ENCODE data around the gene PDZD2. TPM values are rescaled to one million over a fixed set of nuclear protein-coding genes. Genes with fewer than 3 reads are reported as not detected.

Gene PDZD2
- total RNA-seq, 4 donors from 2014 or later, result 10.2 to 15.0 (median 12.2) TPM

GRCh38 chr5:31755676-31756230, 116.8 kb downstream of the PDZD2 start:
- 91% methylated on average over 10 of the region's 10 CpGs for WGBS
- H3K9me3 ChIP-seq, result no peaks in the 10 kb centered on the region
- no peak overlapping the region for H3K4me3 ChIP-seq
- no peak for DNase-seq (ENCODE audit: extremely low spot score)
- no peaks in the 10 kb centered on the region for H3K36me3 ChIP-seq
- intact Hi-C loops (cut with DNase I), result no loop called here
- no peak overlapping the region for H3K27ac ChIP-seq (replicated peaks in 1 of 4)
- peaks cover 0 to 5% (median 0%) of the 10 kb centered on the region in 4 donors for H3K4me1 ChIP-seq
- H3K27me3 ChIP-seq, result no peaks in the 10 kb centered on the region
- no peak for TF ChIP-seq POLR2AphosphoS5 (IDR thresholded peaks at IDR 0.05)
- no peak for TF ChIP-seq CTCF (IDR thresholded peaks at IDR 0.05)
- no peak for TF ChIP-seq POLR2A (IDR thresholded peaks at IDR 0.05; ENCODE audit: low read depth)

- intact Hi-C loops (cut with DNase I), result no loop called here
- Histone ChIP-seq H3K27me3 (no peaks in the 10 kb centered on the region), H3K4me1 (peaks cover 0 to 5% (median 0%) of the 10 kb centered on the region in 4 donors), H3K36me3 (no peaks in the 10 kb centered on the region), H3K27ac (replicated peaks in 1 of 4) (no peak overlapping the region), H3K9me3 (no peaks in the 10 kb centered on the region), H3K4me3 (no peak overlapping the region)
- no peak for DNase-seq (ENCODE audit: extremely low spot score)
- TF ChIP-seq POLR2AphosphoS5 (IDR thresholded peaks at IDR 0.05) (no peak), CTCF (IDR thresholded peaks at IDR 0.05) (no peak), EP300 (IDR thresholded peaks at IDR 0.05) (no peak), POLR2A (IDR thresholded peaks at IDR 0.05; ENCODE audit: low read depth) (no peak)
- WGBS, result 87% methylated on average over 8 of the region's 8 CpGs
Observed at GRCh38 chr5:31757806-31758205, 118.9 kb downstream of the PDZD2 start.

GRCh38 chr5:31758803-31759425, 120.0 kb downstream of the PDZD2 start:
- no peak for DNase-seq (ENCODE audit: extremely low spot score)
- H3K4me3 ChIP-seq, result no peak overlapping the region
- peaks cover 0 to 5% (median 0%) of the 10 kb centered on the region in 4 donors for H3K4me1 ChIP-seq
- no peaks in the 10 kb centered on the region for H3K27me3 ChIP-seq
- H3K9me3 ChIP-seq, result no peaks in the 10 kb centered on the region
- intact Hi-C loops (cut with DNase I), result no loop called here
- 78% methylated on average over 11 of the region's 11 CpGs for WGBS
- no peak overlapping the region for H3K27ac ChIP-seq (replicated peaks in 1 of 4)
- TF ChIP-seq POLR2AphosphoS5 (IDR thresholded peaks at IDR 0.05) (no peak), POLR2A (IDR thresholded peaks at IDR 0.05; ENCODE audit: low read depth) (no peak), CTCF (IDR thresholded peaks at IDR 0.05) (no peak), EP300 (IDR thresholded peaks at IDR 0.05) (no peak)
- H3K36me3 ChIP-seq, result no peaks in the 10 kb centered on the region

- Histone ChIP-seq H3K27ac (replicated peaks in 1 of 4) (no peak overlapping the region), H3K4me3 (no peak overlapping the region), H3K27me3 (no peaks in the 10 kb centered on the region), H3K9me3 (no peaks in the 10 kb centered on the region), H3K4me1 (peaks cover 0 to 5% (median 0%) of the 10 kb centered on the region in 4 donors), H3K36me3 (no peaks in the 10 kb centered on the region)
- 83% methylated on average over 2 of the region's 2 CpGs for WGBS
- TF ChIP-seq CTCF (IDR thresholded peaks at IDR 0.05), result no peak
- TF ChIP-seq POLR2AphosphoS5 (IDR thresholded peaks at IDR 0.05), result no peak
- no peak for TF ChIP-seq EP300 (IDR thresholded peaks at IDR 0.05)
- TF ChIP-seq POLR2A (IDR thresholded peaks at IDR 0.05; ENCODE audit: low read depth), result no peak
- no peak for DNase-seq (ENCODE audit: extremely low spot score)
- intact Hi-C loops (cut with DNase I), result no loop called here
Observed at GRCh38 chr5:31759925-31760324, 121.0 kb downstream of the PDZD2 start.

Data from esophagus muscularis mucosa (tissue), 4 donors.